Osteoblast (primary cell): Measurements from ENCODE around the gene SLC6A6. TPM values are rescaled to one million over a fixed set of nuclear protein-coding genes. Genes with fewer than 3 reads are reported as not detected.

ENCODE experiments used
- DNase-seq: peaks from one replicate; pipeline ENCODE4 v3.0.0; 2011; ENCODE audit warnings: low spot score, mixed read lengths; ENCODE audit not compliant: insufficient read length; ENCODE audit errors: missing footprints
- H2AFZ ChIP-seq: 2 replicates; pipeline ENCODE4 v1.6.0; 2011; ENCODE audit warnings: mild to moderate bottlenecking, low read length
- H3K27ac ChIP-seq: 2 replicates; pipeline ENCODE4 v1.5.1; 2011; ENCODE audit warnings: mild to moderate bottlenecking, low read depth, low read length, moderate library complexity
- H3K27me3 ChIP-seq: 2 replicates; pipeline ENCODE4 v1.6.0; 2012; ENCODE audit warnings: mild to moderate bottlenecking, control low read depth, inconsistent platforms, low read length, moderate library complexity; ENCODE audit not compliant: insufficient read depth
- H3K36me3 ChIP-seq: 2 replicates; pipeline ENCODE4 v1.5.1; 2011; ENCODE audit warnings: mild to moderate bottlenecking, low read length, control low read depth, moderate library complexity; ENCODE audit not compliant: insufficient read depth
- H3K4me1 ChIP-seq: 2 replicates; pipeline ENCODE4 v1.5.1; 2011; ENCODE audit warnings: mild to moderate bottlenecking, low read length, control low read depth, moderate library complexity; ENCODE audit not compliant: insufficient read depth
- H3K4me2 ChIP-seq: 2 replicates; pipeline ENCODE4 v1.6.0; 2011; ENCODE audit warnings: mild to moderate bottlenecking, low read length; ENCODE audit not compliant: insufficient read depth
- H3K4me3 ChIP-seq: fragments of 200-600 bp; sonication (generic); 3 replicates; pipeline ENCODE4 v1.5.1; 2012; ENCODE audit warnings: mild to moderate bottlenecking, low read length, inconsistent platforms; ENCODE audit not compliant: insufficient read depth
- H3K79me2 ChIP-seq: 2 replicates; pipeline ENCODE4 v1.6.0; 2012; ENCODE audit warnings: mild to moderate bottlenecking, low read length, control low read depth, inconsistent platforms; ENCODE audit not compliant: insufficient read depth
- H3K9me3 ChIP-seq: 2 replicates; pipeline ENCODE4 v1.5.1; 2011; ENCODE audit warnings: low read depth, low read length, control low read depth
- H4K20me1 ChIP-seq: 2 replicates; pipeline ENCODE4 v1.6.0; 2012; ENCODE audit warnings: mild to moderate bottlenecking, low read length, control low read depth; ENCODE audit not compliant: insufficient read depth
- CTCF ChIP-seq: IDR thresholded peaks from 2 replicates; pipeline ENCODE4 v1.5.1; 2011; ENCODE audit warnings: mild to moderate bottlenecking, low read depth, low read length, moderate library complexity; ENCODE audit errors: extremely low read depth
- total RNA-seq: library from RNA; depleted of rRNA; stranded (reverse); fragments of >200 nt; gene quantifications from 2 replicates; pipeline ENCODE4 v1.2.3, GENCODE V29; 2012

Gene SLC6A6
- total RNA-seq, 1 donor: 86.5 TPM

GRCh38 chr3:14370720-14371572 is 31.5 kb upstream of the SLC6A6 start:
- Histone ChIP-seq H3K36me3 (no peaks in the 10 kb centered on the region), H3K4me3 (no peak overlapping the region), H3K27ac (no peak overlapping the region), H2AFZ (no peak overlapping the region), H3K4me2 (no peak overlapping the region), H3K27me3 (peaks cover 8% of the 10 kb centered on the region), H3K9me3 (no peaks in the 10 kb centered on the region), H3K79me2 (no peaks in the 10 kb centered on the region), H3K4me1 (peaks cover 15% of the 10 kb centered on the region), H4K20me1 (no peaks in the 10 kb centered on the region)
- DNase-seq: no peak
- no peak for TF ChIP-seq CTCF

GRCh38 chr3:14371573-14372474 is 30.6 kb upstream of the SLC6A6 start:
- Histone ChIP-seq H3K79me2 (no peaks in the 10 kb centered on the region), H2AFZ (no peak overlapping the region), H3K4me1 (peaks cover 15% of the 10 kb centered on the region), H3K9me3 (no peaks in the 10 kb centered on the region), H3K27me3 (peaks cover 7% of the 10 kb centered on the region), H3K27ac (no peak overlapping the region), H3K4me3 (no peak overlapping the region), H3K4me2 (no peak overlapping the region), H4K20me1 (no peaks in the 10 kb centered on the region), H3K36me3 (no peaks in the 10 kb centered on the region)
- TF ChIP-seq CTCF: no peak
- DNase-seq: peak; percentile 93

- no peaks in the 10 kb centered on the region for H3K9me3 ChIP-seq
- H3K27ac ChIP-seq: no peak overlapping the region
- no peak overlapping the region for H3K4me2 ChIP-seq
- H3K27me3 ChIP-seq: peaks cover 7% of the 10 kb centered on the region
- TF ChIP-seq CTCF: no peak
- no peaks in the 10 kb centered on the region for H4K20me1 ChIP-seq
- H2AFZ ChIP-seq: no peak overlapping the region
- H3K36me3 ChIP-seq: no peaks in the 10 kb centered on the region
- H3K79me2 ChIP-seq: no peaks in the 10 kb centered on the region
- H3K4me1 ChIP-seq: peaks cover 15% of the 10 kb centered on the region
- no peak overlapping the region for H3K4me3 ChIP-seq
- DNase-seq: no peak
Measured at GRCh38 chr3:14372587-14372986, 29.8 kb upstream of the SLC6A6 start.
